Esophagus muscularis mucosa (tissue), 4 donors: ENCODE data around the gene CCM2L. TPM values are rescaled to one million over a fixed set of nuclear protein-coding genes. Genes with fewer than 3 reads are reported as not detected.

Experiments
- small RNA-seq, 3 donors: library from RNA; depleted of rRNA; stranded (forward); fragments of <200 nt; gene quantifications; one replicate each; pipeline ENCODE3, GENCODE V24; 2016
- total RNA-seq, 4 donors: library from RNA; depleted of rRNA; stranded (reverse); fragments of >200 nt; gene quantifications; one replicate each; pipeline versions ENCODE4 v1.1.0 to v1.2.1, GENCODE V29; 2016

CCM2L gene
- total RNA-seq, 4 donors from 2014 or later, result 6.0 to 12.1 (median 10.4) TPM

Small RNAs within 50 kb of the gene (small RNA-seq; reads per million reads assigned to genes)
- gene RNA5SP481 (0 to 0.25 (median 0) reads per million in 3 donors), gene RNA5SP482 (0.34 to 0.42 (median 0.37) reads per million in 3 donors)

Other genes starting within 250 kb of the CCM2L start
- under 1 TPM in 3 of 4 donors, not detected in 1; 0.33 to 0.65 (median 0.52) TPM for gene MYLK2, start 191.1 kb upstream of the CCM2L start, total RNA-seq
- 1 to 10 TPM in 1 of 4 donors, under 1 TPM in 3; 0.50 to 3.4 (median 0.87) TPM for gene FOXS1, start 164.8 kb upstream of the CCM2L start, total RNA-seq
- gene DUSP15, start 139.9 kb upstream of the CCM2L start, total RNA-seq, result 1 to 10 TPM in 3 of 4 donors, under 1 TPM in 1; 0.83 to 5.1 (median 3.8) TPM
- under 1 TPM in 2 of 4 donors, not detected in 2; 0.17 to 0.34 TPM for gene TTLL9, start 139.8 kb upstream of the CCM2L start, total RNA-seq
- 10 to 100 TPM in 3 of 4 donors, 1 to 10 TPM in 1; 7.9 to 15.9 (median 10.8) TPM for gene PDRG1, start 58.4 kb upstream of the CCM2L start, total RNA-seq
- gene XKR7, start 42.3 kb upstream of the CCM2L start, total RNA-seq, result not detected
- 10 to 100 TPM in 2 of 4 donors, 1 to 10 TPM in 2; 7.8 to 36.6 (median 11.4) TPM for gene HCK, start 41.8 kb downstream of the CCM2L start, total RNA-seq
- 10 to 100 TPM; 19.9 to 34.4 (median 25.2) TPM for gene TM9SF4, start 99.3 kb downstream of the CCM2L start, total RNA-seq
- gene PLAGL2, start 197.3 kb downstream of the CCM2L start, total RNA-seq, result 10 to 100 TPM in 1 of 4 donors, 1 to 10 TPM in 3; 5.4 to 10.8 (median 8.0) TPM
- gene POFUT1, start 197.4 kb downstream of the CCM2L start, total RNA-seq, result 10 to 100 TPM; 21.7 to 31.9 (median 29.8) TPM